ENCODE results near the gene CLCF1. TPM values are rescaled to one million over a fixed set of nuclear protein-coding genes. Genes with fewer than 3 reads are reported as not detected.

Gene CLCF1
- total and polyA plus RNA-seq, 2 donors (not counting 3 experiments of a cell fraction or from before 2014, with no cell fraction given), result 5.8 to 6.5 TPM

DNA sequence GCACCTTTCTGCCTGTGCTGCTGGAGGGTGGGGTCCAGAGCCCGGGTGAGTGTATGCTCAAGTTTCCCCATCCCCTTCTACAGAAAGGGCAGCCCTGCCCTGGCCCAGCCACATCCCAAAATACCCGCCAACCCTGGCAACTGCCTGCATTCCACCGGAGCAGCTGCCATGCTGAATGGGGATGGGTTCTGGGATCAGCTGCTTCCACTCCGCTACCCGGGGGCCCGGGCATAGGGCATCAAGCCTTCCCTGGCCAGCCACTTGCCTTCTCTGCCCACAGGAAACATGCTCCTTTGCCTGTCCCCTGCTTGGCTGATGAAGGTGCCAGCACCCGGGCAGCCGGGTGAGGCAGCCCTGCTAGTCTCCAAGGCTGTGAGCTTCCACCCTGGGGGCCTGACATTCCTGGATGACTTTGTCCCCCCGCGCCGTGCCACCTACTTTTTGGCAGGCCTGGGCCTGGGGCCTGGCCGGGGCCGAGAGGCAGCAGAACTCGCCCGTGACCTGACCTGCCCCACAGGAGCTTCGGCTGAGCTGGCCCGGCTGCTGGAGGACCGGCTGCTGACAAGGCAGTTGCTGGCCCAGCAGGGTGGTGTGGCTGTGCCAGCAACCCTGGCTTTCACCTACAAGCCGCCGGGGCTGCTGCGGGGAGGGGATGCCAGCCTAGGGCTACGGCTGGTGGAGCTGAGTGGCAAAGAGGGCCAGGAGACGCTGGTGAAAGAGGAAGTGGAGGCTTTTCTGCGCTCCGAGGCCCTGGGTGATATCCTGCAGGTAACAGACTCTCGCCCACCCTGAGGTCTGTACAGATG lies 45.3 kb upstream of the CLCF1 start:
- BruUV-seq (replicated peaks), result no TSS peak
- dilution Hi-C loops (cut with MboI; ENCODE audit: extremely low pct_ligation_motif_present, low sequenced_read_pairs), result no loop called here
- no peaks in the 10 kb centered on the region for H3K36me3 ChIP-seq (ENCODE audit: control insufficient read depth in 2 of 2, extremely low read depth in 1 of 2, insufficient read depth in 2 of 2, low read length in 2 of 2)
- ChIA-PET CTCF (interaction anchor here (0.8 to 1.5 kb wide), 4 partner anchors 11 to 29 kb away, joined by 3 to 12 read pairs (median 5); partner anchors contain the start of genes PPP1CA and TBC1D10C), POLR2A (no interaction called here)
- H3K9ac ChIP-seq (replicated peaks; ENCODE audit: extremely low read depth, insufficient read depth, low read length), result no peak overlapping the region
- H3K27ac ChIP-seq (ENCODE audit: insufficient read depth, low read depth, low read length), result no peak overlapping the region
- peaks cover 4% of the 10 kb centered on the region for H3K4me1 ChIP-seq (ENCODE audit: control insufficient read depth, extremely low read depth, insufficient read depth, low read length)
- intact Hi-C loops (cut with micrococcal nuclease), result no loop called here
- DNase-seq (ENCODE audit: low read depth, low spot score), result no peak
- no peak overlapping the region for H2AFZ ChIP-seq (ENCODE audit: low read depth, low read length)
- H3K9me3 ChIP-seq (replicated peaks; ENCODE audit: control insufficient read depth, insufficient read depth, low read length), result no peaks in the 10 kb centered on the region
- peaks cover 0 to 8% of the 10 kb centered on the region in 2 experiments for H3K27me3 ChIP-seq (ENCODE audit: control insufficient read depth in 2 of 2, insufficient read depth in 2 of 2, low read length in 2 of 2)
- no peak overlapping the region for H3K4me3 ChIP-seq (replicated peaks in 1 of 3; ENCODE audit: insufficient read depth in 1 of 3, low read depth in 1 of 3, low read length in 3 of 3)
- H3K79me2 ChIP-seq (ENCODE audit: control insufficient read depth, insufficient read depth, low read length), result no peaks in the 10 kb centered on the region
- no peak overlapping the region for H3K4me2 ChIP-seq (ENCODE audit: insufficient read depth, low read length)
- no peak for FAIRE-seq
- TF ChIP-seq MYC (IDR thresholded peaks at IDR 0.05; ENCODE audit: low read depth, low read length), result no peak
- TF ChIP-seq, protein P1, sequence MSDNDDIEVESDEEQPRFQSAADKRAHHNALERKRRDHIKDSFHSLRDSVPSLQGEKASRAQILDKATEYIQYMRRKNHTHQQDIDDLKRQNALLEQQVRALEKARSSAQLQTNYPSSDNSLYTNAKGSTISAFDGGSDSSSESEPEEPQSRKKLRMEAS (IDR thresholded peaks at IDR 0.05; ENCODE audit: insufficient read depth, insufficient read length), result no peak
- TF ChIP-seq FOS (IDR thresholded peaks at IDR 0.05; ENCODE audit: borderline replicate concordance, insufficient read depth, low read length), result no peak
- TF ChIP-seq GATA2 (IDR thresholded peaks at IDR 0.05; ENCODE audit: insufficient read depth, insufficient read length, low read depth, low read length), result no peak
- TF ChIP-seq, protein P2, sequence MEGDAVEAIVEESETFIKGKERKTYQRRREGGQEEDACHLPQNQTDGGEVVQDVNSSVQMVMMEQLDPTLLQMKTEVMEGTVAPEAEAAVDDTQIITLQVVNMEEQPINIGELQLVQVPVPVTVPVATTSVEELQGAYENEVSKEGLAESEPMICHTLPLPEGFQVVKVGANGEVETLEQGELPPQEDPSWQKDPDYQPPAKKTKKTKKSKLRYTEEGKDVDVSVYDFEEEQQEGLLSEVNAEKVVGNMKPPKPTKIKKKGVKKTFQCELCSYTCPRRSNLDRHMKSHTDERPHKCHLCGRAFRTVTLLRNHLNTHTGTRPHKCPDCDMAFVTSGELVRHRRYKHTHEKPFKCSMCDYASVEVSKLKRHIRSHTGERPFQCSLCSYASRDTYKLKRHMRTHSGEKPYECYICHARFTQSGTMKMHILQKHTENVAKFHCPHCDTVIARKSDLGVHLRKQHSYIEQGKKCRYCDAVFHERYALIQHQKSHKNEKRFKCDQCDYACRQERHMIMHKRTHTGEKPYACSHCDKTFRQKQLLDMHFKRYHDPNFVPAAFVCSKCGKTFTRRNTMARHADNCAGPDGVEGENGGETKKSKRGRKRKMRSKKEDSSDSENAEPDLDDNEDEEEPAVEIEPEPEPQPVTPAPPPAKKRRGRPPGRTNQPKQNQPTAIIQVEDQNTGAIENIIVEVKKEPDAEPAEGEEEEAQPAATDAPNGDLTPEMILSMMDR (IDR thresholded peaks at IDR 0.05; ENCODE audit: extremely low read depth in 1 of 2, insufficient read depth in 1 of 2, low read depth in 1 of 2, low read length in 2 of 2), result no peak
- no peak for TF ChIP-seq POLR2A (IDR thresholded peaks at IDR 0.05; ENCODE audit: low read depth, low read length)
- TF ChIP-seq POLR2AphosphoS5 (IDR thresholded peaks at IDR 0.05; ENCODE audit: insufficient read depth, low read depth, low read length), result no peak
- no peak for TF ChIP-seq JUN (IDR thresholded peaks at IDR 0.05; ENCODE audit: borderline replicate concordance, insufficient read depth, insufficient read length, low read depth)
- TF ChIP-seq EZH2 (IDR thresholded peaks at IDR 0.05; ENCODE audit: borderline replicate concordance, low read depth, low read length, severe bottlenecking), result no peak
- H3K9me1 ChIP-seq (replicated peaks; ENCODE audit: control insufficient read depth, extremely low read depth, insufficient read depth, low read length), result no peaks in the 10 kb centered on the region
- H4K20me1 ChIP-seq (replicated peaks; ENCODE audit: control insufficient read depth, extremely low read depth, insufficient read depth, low read length), result no peaks in the 10 kb centered on the region

Data from endothelial cell of umbilical vein (primary cell).